BE2C (cell line): Measurements from ENCODE around the gene HSPH1.

Experiments
- DNase-seq: peaks from one replicate; pipeline ENCODE4 v3.0.0-alpha.2; 2020
- H3K27me3 ChIP-seq: fragments of 250-450 bp; sonication (Bioruptor Pico); 2 replicates; pipeline ENCODE4 v1.5.1; 2020; ENCODE audit warnings: mild to moderate bottlenecking
- H3K36me3 ChIP-seq: fragments of 250-450 bp; sonication (Bioruptor Pico); 2 replicates; pipeline ENCODE4 v1.5.1; 2020; ENCODE audit warnings: mild to moderate bottlenecking
- H3K4me1 ChIP-seq: fragments of 250-450 bp; sonication (Bioruptor Pico); 2 replicates; pipeline ENCODE4 v1.5.1; 2020
- H3K4me3 ChIP-seq: 2 replicates; pipeline ENCODE4 v1.5.1; 2011; ENCODE audit warnings: low read depth, low read length
- H3K9me3 ChIP-seq: fragments of 250-450 bp; sonication (Bioruptor Pico); 2 replicates; pipeline ENCODE4 v1.5.1; 2020
- TF ChIP-seq, protein P1 (sequence below): IDR thresholded peaks from 2 replicates; pipeline ENCODE4 v1.5.1; 2012; ENCODE audit warnings: mild to moderate bottlenecking, low read depth, low read length

HSPH1 gene

DNA sequence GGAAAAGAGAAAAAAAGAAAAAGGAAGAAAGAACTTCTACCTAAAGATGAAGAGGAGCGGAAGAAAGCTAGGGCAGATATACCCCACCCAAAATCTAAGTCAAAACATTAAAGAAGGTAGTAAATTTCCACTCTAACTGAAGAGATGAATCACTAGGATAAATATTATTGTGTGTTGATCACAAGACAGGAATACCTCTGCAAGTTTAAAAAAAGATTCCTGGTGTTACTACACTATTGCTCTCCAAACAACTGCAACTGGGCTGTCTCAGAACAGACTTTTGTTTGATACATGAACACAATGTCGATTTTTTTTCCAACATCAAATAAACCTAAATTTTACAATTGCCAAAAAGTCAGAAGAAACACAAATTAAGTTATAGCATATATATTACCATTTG is 6.8 kb downstream of the HSPH1 start:
- no peak for DNase-seq
- TF ChIP-seq, protein P1, sequence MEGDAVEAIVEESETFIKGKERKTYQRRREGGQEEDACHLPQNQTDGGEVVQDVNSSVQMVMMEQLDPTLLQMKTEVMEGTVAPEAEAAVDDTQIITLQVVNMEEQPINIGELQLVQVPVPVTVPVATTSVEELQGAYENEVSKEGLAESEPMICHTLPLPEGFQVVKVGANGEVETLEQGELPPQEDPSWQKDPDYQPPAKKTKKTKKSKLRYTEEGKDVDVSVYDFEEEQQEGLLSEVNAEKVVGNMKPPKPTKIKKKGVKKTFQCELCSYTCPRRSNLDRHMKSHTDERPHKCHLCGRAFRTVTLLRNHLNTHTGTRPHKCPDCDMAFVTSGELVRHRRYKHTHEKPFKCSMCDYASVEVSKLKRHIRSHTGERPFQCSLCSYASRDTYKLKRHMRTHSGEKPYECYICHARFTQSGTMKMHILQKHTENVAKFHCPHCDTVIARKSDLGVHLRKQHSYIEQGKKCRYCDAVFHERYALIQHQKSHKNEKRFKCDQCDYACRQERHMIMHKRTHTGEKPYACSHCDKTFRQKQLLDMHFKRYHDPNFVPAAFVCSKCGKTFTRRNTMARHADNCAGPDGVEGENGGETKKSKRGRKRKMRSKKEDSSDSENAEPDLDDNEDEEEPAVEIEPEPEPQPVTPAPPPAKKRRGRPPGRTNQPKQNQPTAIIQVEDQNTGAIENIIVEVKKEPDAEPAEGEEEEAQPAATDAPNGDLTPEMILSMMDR = no peak
- Histone ChIP-seq H3K9me3 (no peaks in the 10 kb centered on the region), H3K27me3 (no peaks in the 10 kb centered on the region), H3K4me3 (no peak overlapping the region), H3K36me3 (peaks cover 78% of the 10 kb centered on the region), H3K4me1 (no peaks in the 10 kb centered on the region)

DNA sequence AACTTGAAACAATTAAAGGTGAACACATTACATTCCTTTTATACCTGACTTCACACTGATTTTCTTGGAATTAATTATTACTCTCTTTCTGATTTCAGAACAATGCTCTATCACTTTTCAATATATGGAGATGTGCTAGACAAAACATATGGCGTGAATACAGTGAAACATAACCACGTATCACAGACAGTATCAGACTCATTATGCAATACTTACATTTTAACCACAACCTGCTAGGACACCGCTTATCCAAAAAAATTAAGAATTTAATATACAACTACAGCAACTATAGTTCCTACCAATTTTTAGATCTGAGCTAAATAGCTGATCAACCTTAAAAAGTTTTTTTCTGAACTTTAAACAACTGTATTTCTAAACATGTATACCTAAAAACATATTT is 9.9 kb downstream of the HSPH1 start:
- Histone ChIP-seq H3K4me1 (no peaks in the 10 kb centered on the region), H3K9me3 (no peaks in the 10 kb centered on the region), H3K27me3 (no peaks in the 10 kb centered on the region), H3K36me3 (peaks cover 95% of the 10 kb centered on the region), H3K4me3 (no peak overlapping the region)
- DNase-seq = no peak
- TF ChIP-seq, protein P1 = no peak

DNA sequence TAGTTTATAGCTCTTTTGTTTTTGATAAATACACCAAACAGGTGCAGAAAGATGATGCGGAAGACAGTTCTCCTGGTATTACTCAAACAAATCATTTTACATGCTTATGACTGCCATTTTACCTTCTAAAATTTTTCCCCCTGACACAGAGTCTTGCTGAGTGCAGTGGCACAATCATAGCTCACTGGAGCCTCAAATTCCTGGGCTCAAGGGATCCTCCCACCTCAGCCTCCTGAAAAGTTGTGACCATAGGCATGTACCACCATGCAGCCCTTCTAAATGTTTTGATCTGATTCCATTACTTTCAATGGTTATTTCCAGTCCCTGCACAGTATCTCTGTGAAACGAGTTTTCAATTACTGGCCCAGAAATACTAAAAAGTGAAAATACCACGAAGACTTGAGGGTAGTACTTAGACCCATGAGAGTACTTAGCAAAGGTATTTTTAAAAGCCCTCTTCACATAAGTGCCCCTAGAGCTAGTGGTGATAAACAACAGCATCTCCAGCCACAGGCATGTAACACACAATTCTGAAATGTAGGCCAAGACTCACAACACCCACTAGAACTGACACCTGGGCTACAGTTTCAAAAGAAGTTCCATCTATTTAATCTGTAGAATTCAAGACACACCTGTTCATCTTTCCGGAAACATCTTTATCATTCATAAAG is 11.3 kb downstream of the HSPH1 start:
- no peaks in the 10 kb centered on the region for H3K27me3 ChIP-seq
- H3K4me3 ChIP-seq = no peak overlapping the region
- H3K36me3 ChIP-seq = peaks cover 97% of the 10 kb centered on the region
- no peaks in the 10 kb centered on the region for H3K4me1 ChIP-seq
- DNase-seq = no peak
- no peaks in the 10 kb centered on the region for H3K9me3 ChIP-seq
- TF ChIP-seq, protein P1 = no peak

DNA sequence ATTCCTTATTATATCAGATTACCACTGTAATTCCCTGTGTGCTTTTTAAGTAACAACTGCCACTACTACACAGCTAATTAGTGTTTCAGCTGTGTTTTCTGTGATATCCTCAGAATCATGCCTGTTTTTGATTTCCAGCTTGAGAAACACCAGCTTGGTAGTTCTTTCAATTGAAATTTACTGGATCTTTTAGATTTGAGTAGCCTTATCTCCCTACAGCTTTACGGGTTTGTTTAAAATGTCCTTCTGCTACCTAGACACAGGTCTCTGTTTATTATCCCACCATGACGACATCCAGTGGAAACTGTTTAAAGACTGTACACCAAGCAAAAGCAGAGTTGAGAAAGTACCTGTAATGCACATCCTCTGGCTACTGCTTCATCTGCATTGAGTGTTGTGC is 12.1 kb downstream of the HSPH1 start:
- TF ChIP-seq, protein P1 = no peak
- Histone ChIP-seq H3K9me3 (no peaks in the 10 kb centered on the region), H3K4me3 (no peak overlapping the region), H3K4me1 (no peaks in the 10 kb centered on the region), H3K36me3 (peaks cover 97% of the 10 kb centered on the region), H3K27me3 (no peaks in the 10 kb centered on the region)
- no peak for DNase-seq

DNA sequence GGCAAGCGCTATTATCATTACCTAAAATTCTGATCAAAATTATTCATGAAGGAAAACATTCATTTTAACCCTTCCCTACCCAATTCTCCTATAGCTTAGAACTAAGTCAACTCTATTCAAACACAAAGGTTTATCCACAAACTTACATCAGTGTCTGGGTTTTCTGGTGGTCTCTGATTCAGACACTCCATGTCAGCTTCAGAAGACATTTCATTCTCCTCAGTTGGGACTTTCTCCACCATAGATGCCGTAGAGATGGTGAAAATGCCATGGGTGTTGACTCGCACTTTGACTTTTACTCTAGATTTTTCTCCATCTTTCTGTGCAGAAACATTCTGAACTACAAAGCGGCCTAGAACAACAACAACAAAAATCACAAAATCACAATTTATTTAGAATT is 16.3 kb downstream of the HSPH1 start:
- Histone ChIP-seq H3K4me1 (peaks cover 3% of the 10 kb centered on the region; the same call in 1 of the 2 replicates), H3K36me3 (peaks cover 93% of the 10 kb centered on the region), H3K27me3 (no peaks in the 10 kb centered on the region), H3K9me3 (no peaks in the 10 kb centered on the region), H3K4me3 (no peak overlapping the region)
- DNase-seq = no peak
- TF ChIP-seq, protein P1 = no peak

DNA sequence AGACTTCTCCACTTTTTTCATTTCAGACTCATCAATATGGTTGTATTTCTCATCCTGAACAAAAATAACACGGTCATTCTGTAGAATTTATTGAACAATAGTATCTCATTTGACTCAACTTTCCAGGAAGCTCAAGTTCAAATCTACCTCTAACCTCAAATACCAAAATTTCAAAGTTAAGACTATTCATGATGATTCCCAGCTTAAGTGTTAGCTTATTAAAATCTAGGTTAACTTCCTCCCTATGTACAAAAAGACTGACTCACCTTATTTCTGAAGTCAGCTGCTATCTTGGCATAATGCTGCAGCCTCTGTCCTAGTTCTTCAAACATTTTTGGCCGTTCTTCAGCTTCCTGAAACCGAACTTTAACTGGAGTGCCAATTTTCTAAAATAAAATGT is 23.2 kb downstream of the HSPH1 start:
- no peak for DNase-seq
- TF ChIP-seq, protein P1 = no peak
- Histone ChIP-seq H3K36me3 (peaks cover 70% of the 10 kb centered on the region), H3K9me3 (no peaks in the 10 kb centered on the region), H3K4me3 (no peak overlapping the region), H3K4me1 (peaks cover under 1% of the 10 kb centered on the region; the same call in 1 of the 2 replicates), H3K27me3 (no peaks in the 10 kb centered on the region)
